Skin epidermis (tissue), 12 donors: Measurements from ENCODE around the gene TMEM214.

Source experiments
- H3K27ac ChIP-seq, 21 experiments: fragments of 200-600 bp; sonication (generic) in 11 of 21; one replicate each; pipeline ENCODE4 v1.5.0; 2020; ENCODE audit warnings: mild to moderate bottlenecking in 3 of 21, inconsistent platforms in 2 of 21, moderate library complexity in 2 of 21
- H3K4me3 ChIP-seq, 7 experiments: fragments of 200-600 bp; sonication (generic) in 2 of 7; one replicate each; pipeline ENCODE4 v1.5.0; 2020; ENCODE audit warnings: inconsistent platforms in 2 of 7, mild to moderate bottlenecking in 2 of 7, moderate library complexity in 1 of 7

Gene TMEM214

GRCh38 chr2:27079233-27080139 lies 46.7 kb downstream of the TMEM214 start:
- peak overlapping the region; percentile 21 to 45 (median 35) for H3K4me3 ChIP-seq
- H3K27ac ChIP-seq = peak overlapping the region in 20 of 21 experiments; percentile 31 to 87 (median 78)

- peak overlapping the region in 6 of 7 experiments; percentile 21 to 45 (median 36) for H3K4me3 ChIP-seq
- H3K27ac ChIP-seq = peak overlapping the region in 16 of 21 experiments; percentile 26 to 87 (median 80)
These were observed 47.3 kb downstream of the TMEM214 start for GRCh38 chr2:27080140-27080469.

GRCh38 chr2:27080603-27080936 lies 47.8 kb downstream of the TMEM214 start:
- Histone ChIP-seq H3K27ac (peak overlapping the region in 16 of 21 experiments; percentile 26 to 87 (median 76)), H3K4me3 (peak overlapping the region in 1 of 7 experiments; percentile 41)

GRCh38 chr2:27081984-27082772 lies 49.4 kb downstream of the TMEM214 start:
- Histone ChIP-seq H3K4me3 (no peak overlapping the region), H3K27ac (peak overlapping the region in 15 of 21 experiments; percentile 1 to 87 (median 75))

GRCh38 chr2:27082773-27083409 lies 50.1 kb downstream of the TMEM214 start:
- no peak overlapping the region for H3K4me3 ChIP-seq
- H3K27ac ChIP-seq = peak overlapping the region in 3 of 21 experiments; percentile 1 to 78 (median 4)

GRCh38 chr2:27083410-27084296 lies 50.9 kb downstream of the TMEM214 start:
- Histone ChIP-seq H3K4me3 (no peak overlapping the region), H3K27ac (peak overlapping the region in 3 of 21 experiments; percentile 18 to 32 (median 27))

- Histone ChIP-seq H3K4me3 (no peak overlapping the region), H3K27ac (peak overlapping the region in 3 of 21 experiments; percentile 27 to 90 (median 87))
These were observed 51.7 kb downstream of the TMEM214 start for GRCh38 chr2:27084297-27085061.

- Histone ChIP-seq H3K27ac (peak overlapping the region in 20 of 21 experiments; percentile 80 to 94 (median 87)), H3K4me3 (peak overlapping the region; percentile 51 to 83 (median 73))
These were observed 52.4 kb downstream of the TMEM214 start for GRCh38 chr2:27085062-27085672.

- H3K27ac ChIP-seq = peak overlapping the region; percentile 67 to 94 (median 87)
These were observed 52.9 kb downstream of the TMEM214 start for GRCh38 chr2:27085673-27086089.

GRCh38 chr2:27086090-27086723 lies 53.4 kb downstream of the TMEM214 start:
- H3K4me3 ChIP-seq = peak overlapping the region; percentile 51 to 83 (median 73)
- peak overlapping the region; percentile 67 to 94 (median 87) for H3K27ac ChIP-seq

More at GRCh38 chr2:27085673-27086089, 52.9 kb downstream of the TMEM214 start:
- H3K4me3 ChIP-seq = peak overlapping the region; percentile 51 to 83 (median 73)

- Histone ChIP-seq H3K27ac (peak within 1 kb of the TSS; percentile 67 to 94 (median 87)), H3K4me3 (peak within 1 kb of the TSS; percentile 51 to 83 (median 73))
These were observed 54.2 kb downstream of the TMEM214 start, which contains the start of gene KHK for GRCh38 chr2:27086724-27087593. TSS of gene KHK (plus strand) at chr2:27086772. CDS start at chr2:27087260, 488 bp downstream.

GRCh38 chr2:27087823-27088410 lies 55.2 kb downstream of the TMEM214 start:
- Histone ChIP-seq H3K4me3 (no peak overlapping the region), H3K27ac (no peak overlapping the region)

- Histone ChIP-seq H3K4me3 (no peak overlapping the region), H3K27ac (no peak overlapping the region)
These were observed 55.9 kb downstream of the TMEM214 start for GRCh38 chr2:27088634-27089033.

- H3K27ac ChIP-seq = no peak overlapping the region
These were observed 56.6 kb downstream of the TMEM214 start for GRCh38 chr2:27089111-27089954.

More at GRCh38 chr2:27089111-27089954, 56.6 kb downstream of the TMEM214 start:
- no peak overlapping the region for H3K4me3 ChIP-seq
